GM19240 (cell line): ENCODE measurements around the gene TM9SF3.

ENCODE experiments used
- DNase-seq: peaks from one replicate; pipeline ENCODE4 v3.0.0; 2011; ENCODE audit warnings: low spot score; ENCODE audit not compliant: insufficient read length

Gene TM9SF3

GRCh38 chr10:96473866-96474265, 112.9 kb downstream of the TM9SF3 start:
- DNase-seq, result no peak

GRCh38 chr10:96470116-96470743, 116.6 kb downstream of the TM9SF3 start:
- peak; percentile 34 for DNase-seq

GRCh38 chr10:96468845-96469244, 118.0 kb downstream of the TM9SF3 start:
- DNase-seq, result no peak
